Activated T-cell treated with anti-CD3 and anti-CD28 coated beads for 1 hour (primary cell): ENCODE data around the gene RPL10A.
"Not testable (repeated sequence)": the region's sequence is repeated elsewhere in the genome, so short reads cannot be mapped to it uniquely, and the experiment has no call there.

Source experiments
- DNase-seq: peaks from one replicate; pipeline ENCODE4 v3.0.0-alpha.2; 2020; ENCODE audit warnings: low read depth

Gene RPL10A

GRCh38 chr6:35512006-35512405, 43.8 kb downstream of the RPL10A start:
- DNase-seq = no peak

- DNase-seq = no peak
Measured at GRCh38 chr6:35512740-35513139, 44.5 kb downstream of the RPL10A start, which contains the start of gene TULP1. Gene TULP1 (minus strand): TSS chr6:35512896. CDS start chr6:35512858, 38 bp downstream.

GRCh38 chr6:35514587-35514986, 46.4 kb downstream of the RPL10A start:
- no peak for DNase-seq

- not testable (repeated sequence) for DNase-seq
Measured at GRCh38 chr6:35515939-35516338, 47.7 kb downstream of the RPL10A start.

GRCh38 chr6:35516712-35517111, 48.5 kb downstream of the RPL10A start:
- no peak for DNase-seq

GRCh38 chr6:35517978-35518377, 49.8 kb downstream of the RPL10A start:
- not testable (repeated sequence) for DNase-seq

- no peak for DNase-seq
Measured at GRCh38 chr6:35518566-35519312, 50.5 kb downstream of the RPL10A start.

- DNase-seq = no peak
Measured at GRCh38 chr6:35519313-35520015, 51.3 kb downstream of the RPL10A start.
